Dedifferentiated amniotic fluid mesenchymal stem cell (primary cell): ENCODE data around the gene ZFP36L1.

Experiments used
- DNase-seq: peaks from one replicate; pipeline ENCODE4 v3.0.0-alpha.2; 2016; ENCODE audit errors: extremely low spot score

ZFP36L1 gene

DNA sequence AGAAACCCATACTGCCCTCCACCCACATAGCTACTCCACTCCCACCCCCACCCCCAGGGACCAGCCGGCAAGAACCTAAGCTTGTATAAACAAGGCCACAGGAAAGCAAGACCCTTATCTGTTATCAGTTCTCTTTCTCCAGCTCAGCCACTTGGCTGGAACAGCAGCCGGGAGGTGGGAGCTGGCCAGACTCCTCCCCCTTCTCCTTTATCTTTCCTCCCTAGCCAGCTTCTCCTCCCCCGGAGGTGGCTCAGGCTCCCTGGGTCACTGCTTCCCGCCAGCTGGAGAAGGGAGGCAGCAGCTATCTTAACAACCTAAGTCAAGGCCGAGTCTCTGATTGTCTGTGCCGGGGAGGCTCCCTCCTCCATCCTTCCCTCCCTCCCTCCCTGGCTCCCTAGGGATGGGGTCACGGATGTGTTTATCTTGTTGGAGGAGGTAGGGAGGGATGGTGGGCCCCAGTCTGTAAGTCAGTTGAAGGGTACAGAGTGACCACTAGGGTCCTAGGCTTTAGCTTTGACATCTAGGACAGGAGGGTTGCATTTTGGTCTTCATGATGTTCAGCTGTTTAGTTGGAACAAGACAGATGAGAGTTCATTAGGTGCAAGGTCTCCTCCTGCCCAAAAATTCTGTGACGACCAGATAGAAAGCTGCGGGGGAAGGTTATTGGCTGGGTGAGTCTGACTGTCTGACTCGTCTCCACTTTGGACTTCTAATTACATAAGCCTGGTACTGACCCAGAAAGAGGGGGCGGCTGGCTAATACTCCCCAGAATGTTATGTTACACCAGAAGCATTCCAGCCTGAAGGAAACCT, 29.7 kb downstream of the ZFP36L1 start:
- DNase-seq, result no peak

DNA sequence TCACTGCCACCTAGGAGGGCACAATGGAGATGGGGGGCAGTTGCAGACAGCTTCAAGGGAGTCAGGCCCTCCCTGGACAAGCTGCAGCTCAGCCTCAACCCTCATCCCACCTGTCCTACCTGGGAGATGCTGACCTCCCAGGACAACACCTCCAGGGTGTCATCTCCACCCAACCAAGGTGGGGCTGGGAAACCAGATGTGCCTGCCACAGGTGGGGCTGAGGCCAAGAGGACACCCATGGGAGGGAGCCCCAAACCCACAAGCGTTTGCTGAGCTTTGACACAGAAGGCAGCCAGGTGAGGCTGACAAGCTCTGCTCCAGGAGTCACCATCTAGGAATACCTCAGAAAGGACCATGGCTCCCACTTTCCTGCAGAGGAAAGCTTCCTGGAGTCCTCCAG, 31.5 kb downstream of the ZFP36L1 start:
- DNase-seq, result no peak

DNA sequence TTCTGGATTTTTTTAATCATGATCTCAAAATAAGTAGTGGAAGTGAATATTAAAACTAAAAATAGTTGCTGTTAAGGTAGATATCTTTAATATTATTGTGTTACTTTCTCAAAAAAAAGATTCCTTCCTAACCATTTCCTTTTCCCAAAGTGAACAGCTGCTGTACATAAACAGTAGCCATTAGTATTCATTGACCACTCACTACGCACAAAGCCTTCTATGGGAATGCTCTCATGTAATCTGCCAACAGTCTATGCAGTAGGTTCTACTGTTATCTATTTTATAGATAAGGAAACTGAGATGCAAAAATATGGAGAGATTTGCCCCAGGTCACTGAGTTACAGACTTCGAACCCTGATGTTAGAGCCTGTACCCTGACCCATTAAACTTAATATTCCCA, 32.1 kb downstream of the ZFP36L1 start:
- DNase-seq, result no peak

DNA sequence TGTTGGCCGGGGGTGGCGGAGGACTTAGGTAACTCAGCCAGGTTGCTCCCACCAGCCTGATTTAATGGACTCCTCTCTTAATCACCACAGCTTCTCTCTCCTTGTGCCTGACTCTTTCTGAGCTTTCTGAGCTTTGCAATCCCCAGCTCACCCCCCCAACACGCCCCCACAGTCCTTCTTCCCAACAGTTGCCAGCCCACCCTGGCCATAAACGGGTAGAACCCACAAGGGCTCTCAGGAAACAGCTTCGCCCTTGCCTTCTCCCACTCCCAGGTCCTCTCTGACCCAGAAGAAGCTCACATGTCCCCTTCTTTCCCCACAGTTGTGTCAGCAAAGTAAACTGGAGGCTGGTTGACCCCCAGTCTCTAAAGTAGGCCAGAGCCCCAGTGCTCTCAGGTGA, 32.9 kb downstream of the ZFP36L1 start:
- DNase-seq, result no peak

DNA sequence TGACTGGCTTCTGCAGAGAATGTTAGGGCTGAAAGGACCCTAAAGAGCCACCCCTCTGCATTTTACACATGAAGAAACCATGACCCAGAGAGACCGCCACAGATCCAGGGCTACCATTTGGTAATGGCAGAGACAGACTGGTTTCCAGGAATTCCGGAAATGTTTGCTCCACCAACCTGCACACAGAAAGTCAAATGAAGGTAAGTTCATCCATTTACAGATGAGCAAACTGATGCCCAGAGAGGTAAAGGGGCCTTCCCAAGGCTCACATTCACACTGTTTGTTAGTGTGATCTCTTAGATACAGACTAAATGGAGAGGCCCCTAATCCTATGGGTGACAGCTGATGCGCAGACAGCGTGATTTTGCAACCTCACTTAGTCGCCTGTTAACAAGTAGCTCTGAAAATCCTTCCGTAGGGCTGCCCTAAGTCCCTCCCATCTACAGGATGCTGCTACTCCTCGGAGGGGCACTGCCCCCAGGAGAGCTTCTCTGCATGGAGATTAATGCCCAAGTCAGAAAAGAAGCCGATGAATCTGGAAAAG, 33.8 kb downstream of the ZFP36L1 start:
- DNase-seq, result no peak

DNA sequence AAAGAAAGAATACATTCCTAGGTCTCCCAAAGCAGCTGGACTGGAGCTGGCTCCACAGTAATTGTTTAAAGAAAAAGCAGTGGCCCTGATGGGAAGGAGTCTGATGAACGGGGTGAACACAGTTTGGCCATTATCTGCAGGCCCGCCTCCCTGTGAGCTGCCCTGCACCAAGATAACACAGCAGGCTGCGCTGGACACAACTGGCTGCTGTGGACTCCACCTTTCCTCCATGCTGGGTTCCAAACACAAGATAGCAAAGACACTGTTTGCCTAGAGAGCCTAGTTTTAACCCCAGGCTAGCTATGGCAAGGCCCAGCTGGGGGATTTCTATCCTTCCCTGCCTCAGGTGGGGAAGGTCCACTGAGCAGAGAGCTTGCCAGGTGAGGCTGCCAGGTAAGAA, 34.6 kb downstream of the ZFP36L1 start:
- no peak for DNase-seq

DNA sequence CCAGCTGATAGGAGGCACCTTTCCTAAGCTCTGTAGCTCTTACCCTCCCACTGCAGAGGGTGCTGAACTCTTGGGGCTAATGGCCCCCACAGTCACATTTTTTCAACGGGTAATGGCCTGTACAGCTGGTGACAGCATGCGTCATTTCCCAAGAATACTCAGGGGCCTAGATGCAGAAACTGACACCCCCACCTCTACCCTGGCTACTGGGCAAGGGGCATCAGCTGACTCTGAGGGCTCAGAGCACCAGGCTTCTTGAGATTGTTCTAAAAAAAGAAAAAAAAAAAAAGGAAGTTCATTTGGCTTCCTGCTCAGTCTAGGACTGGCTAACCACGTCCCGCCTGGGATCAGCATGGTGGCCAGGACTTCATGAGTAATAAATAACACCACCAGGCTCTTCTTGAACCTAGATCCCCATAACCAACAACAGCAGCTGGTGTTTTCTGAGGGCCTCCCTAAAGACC, 35.2 kb downstream of the ZFP36L1 start:
- no peak for DNase-seq

DNA sequence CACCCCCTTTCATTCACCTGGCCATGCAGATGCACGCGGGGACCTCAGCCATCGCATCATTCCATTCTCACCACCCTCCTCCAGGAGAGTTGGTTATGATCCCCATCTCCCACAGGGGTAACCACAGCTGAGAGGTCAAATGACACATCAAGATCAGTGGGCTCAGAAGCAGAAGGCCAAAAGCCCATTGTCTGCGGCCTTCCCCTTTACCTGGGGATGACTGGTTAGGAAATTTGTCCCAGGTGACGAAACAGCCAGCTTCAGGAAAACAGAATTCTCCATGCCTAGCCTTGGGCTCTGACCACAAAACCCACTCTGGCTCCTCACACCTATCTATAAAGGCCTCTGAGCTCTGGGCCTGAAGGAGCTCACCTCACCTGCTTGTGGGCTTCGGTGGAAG, 36.1 kb downstream of the ZFP36L1 start:
- no peak for DNase-seq

DNA sequence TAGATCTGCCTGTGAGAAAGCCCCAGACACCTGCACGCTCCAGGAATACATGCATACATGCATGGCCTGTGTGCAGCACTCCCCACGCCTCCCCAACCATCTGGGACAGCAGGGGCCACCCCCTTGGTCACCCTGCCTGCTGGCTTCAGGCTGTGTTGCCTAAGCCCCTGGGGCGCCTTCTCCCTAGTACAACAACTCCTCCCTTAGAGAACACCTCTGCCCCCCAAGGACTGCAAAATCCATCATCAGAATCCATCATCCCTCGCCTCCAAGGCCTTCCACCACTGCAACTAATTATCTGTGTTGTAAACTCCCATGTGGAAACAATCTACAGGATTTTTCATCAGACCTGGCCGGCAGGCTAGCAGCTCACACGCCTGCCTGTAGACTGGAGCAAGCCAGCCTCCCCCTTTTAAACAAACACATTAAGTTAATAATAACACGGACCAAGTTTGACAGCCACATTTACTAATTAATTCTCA, 36.8 kb downstream of the ZFP36L1 start:
- no peak for DNase-seq

DNA sequence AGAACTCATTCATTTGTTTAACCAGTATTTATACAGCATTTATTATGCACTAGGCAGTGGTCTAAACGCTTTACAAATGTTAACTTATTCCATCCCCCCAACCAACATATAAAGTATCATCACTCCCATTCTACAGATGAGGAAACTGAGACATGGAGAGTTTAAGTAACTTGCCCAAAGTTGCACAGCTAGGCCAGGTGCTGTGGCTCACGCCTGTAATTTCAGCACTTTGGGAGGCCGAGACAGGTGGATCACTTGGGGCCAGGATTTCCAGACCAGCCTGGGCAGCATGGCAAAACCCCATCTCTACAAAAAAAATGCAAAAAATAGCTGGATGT, 37.9 kb downstream of the ZFP36L1 start:
- DNase-seq, result no peak

DNA sequence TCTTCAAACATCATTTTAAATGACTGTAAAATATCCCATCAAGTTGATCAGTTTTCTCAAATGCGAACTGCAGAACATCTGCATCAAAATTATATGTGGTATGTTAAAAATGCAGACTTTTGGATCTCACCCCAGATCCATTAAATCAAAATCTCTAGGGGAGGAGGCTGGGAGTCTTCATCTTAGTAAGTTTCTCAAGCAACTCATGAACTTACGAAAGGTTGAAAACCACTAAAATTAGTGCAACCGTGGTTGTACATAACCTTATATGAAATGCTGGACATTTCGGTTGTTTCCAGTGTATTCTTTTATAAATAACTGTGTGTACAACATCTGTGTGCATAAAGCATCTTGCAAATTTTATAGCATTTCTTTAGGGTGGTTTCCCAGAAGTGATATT, 39.2 kb downstream of the ZFP36L1 start:
- DNase-seq, result peak; percentile 20

DNA sequence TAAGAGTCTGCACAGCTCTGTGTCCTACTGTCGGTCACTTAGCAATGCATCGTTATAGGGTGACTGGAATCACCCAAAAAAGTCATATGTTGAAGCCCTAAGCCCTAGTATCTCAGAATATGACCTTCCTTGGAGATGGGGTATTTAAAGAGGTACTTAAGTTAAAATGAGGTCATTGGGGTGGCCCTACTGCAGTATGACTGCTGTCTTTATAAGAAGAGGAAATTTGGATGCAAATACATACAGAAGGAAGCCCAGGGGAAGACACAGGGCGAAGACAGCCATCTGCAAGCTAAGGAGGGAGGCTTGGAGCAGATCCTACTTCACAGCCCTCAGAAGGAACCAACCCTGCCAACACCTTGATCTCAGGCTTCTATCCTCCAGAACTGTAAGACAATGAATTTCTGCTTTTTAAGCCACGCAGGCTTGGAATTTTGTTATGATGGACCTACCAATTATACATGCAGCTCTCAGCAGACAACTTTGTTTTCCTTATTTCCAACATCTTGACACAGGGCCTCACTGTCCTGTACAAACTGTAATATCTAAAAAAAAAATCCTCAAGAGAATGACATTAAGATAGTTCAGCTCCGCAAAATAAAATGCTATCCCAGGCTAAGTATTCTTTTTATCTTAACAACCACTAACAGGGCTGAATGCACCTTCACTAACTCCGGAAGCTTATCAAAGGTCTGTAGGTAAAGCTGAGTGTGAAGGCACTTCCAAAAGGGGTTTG, 40.4 kb downstream of the ZFP36L1 start:
- no peak for DNase-seq

DNA sequence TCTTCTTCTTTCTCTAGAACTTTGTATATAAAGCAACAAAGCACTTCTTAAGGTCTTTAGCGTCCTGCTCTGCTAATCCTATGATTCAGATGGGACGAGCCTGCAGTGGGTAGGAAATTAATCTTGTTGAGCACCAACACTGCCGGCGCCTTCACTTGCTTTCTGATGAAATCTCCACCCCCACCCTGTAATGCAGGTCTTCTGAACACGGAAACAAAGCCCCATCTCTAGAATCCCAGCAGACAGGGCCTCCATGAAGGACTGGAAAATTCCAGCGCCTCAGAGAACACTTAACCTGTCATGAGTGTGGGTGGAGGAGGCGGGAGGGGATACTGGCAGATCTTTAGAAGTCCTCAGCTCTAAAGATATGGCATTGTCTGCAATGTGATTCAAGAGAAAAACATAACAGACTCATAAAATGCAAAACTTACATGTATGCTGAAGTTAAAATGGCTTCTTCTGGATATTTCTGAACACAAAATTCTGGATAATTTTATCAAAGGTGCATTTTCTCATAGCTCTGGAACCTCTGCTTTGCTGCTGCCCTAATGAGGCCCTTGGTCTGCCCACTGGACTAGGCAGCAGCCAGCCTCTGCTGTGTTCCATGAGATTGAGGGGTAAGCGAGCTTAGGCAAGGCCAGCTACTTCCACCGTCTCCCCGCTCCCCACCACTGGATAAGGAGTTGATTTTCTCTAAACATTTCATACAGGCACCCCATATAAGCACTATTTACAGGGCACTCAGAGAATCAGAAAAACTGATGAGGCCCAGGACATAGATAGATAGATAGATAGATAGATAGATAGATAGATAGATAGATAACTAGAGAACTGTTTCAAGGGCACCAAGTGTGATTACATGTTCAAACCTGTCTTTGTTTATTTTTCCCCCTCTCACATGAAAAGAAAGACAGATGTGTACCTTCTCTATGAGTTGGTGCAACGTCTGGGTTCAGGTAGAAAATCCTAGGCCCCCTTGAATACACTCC, 43.1 kb downstream of the ZFP36L1 start:
- no peak for DNase-seq

DNA sequence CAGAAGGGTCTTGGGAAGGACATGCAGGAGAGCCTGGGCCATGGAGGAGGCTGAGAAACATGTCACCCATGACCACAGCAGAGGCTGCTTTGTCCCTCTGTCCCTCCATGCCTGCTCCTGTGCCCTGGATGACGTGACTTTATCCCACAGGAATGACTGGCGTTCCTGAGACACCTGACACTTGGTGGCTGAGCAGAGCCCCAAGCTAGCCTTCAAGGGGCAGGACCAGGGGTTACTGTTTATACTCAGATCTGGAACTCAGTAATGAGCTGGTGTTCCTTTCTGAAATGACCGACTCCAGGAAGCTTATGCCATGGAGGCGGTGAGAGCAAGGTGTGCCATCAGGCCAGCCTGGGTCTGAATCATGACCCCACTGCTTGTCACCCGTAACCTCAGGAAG, 44.2 kb downstream of the ZFP36L1 start:
- DNase-seq, result no peak

DNA sequence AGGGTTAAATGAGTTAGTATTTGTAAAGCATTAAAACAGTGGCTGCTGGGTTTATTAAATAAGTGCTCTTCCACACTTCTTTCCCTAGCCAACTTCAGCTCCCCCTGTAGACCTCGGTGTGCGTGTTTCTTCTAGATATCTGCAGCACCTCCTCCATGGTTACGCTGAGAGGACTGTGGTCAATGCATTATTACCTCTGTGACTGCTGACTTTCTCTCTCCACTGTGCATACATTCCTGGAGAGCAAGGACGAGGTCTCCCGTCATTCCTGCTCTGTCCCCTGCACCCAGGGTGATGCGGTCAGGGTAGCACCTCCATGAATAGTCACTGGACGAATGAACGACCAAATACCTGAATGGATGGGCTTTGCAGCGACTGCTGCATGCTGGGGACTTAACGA, 44.6 kb downstream of the ZFP36L1 start:
- no peak for DNase-seq

DNA sequence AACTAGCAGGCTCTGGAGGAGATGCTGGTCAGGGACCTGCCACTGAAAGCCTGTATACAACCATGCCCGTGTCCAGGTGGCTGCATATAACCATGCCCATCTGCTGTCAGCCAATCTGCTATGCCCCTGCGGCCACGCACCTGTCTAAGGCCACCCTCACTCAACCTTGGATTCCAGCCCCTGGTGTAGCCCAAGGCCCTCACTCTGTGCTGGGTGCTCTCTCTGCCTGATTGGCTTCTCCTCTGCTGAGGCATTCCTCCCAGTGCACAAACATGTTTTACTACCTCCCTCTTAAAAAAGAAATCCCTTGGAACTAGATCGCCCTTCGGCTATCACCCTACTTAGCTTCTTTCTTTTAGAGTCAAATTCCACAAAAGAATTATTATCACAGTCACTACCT, 45.5 kb downstream of the ZFP36L1 start:
- DNase-seq, result no peak

DNA sequence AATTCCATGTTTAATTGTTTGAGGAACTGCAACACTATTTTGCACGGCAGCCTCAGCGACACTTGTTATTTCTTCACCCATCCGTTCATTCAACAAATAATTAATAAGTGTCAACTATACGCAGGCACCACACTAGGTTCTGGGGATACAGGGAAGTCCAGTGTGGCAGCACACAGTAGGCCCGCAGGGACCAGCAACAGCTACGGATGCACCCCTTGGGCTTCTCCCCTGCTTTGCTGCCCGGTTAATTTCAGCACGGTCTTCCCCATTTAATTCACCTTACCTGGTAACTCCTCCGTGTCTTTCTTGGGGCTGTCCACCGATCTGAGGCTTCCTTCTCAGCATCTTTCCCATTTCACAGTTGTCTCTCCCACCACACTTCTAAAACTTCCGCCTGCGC, 48.3 kb downstream of the ZFP36L1 start:
- no peak for DNase-seq

DNA sequence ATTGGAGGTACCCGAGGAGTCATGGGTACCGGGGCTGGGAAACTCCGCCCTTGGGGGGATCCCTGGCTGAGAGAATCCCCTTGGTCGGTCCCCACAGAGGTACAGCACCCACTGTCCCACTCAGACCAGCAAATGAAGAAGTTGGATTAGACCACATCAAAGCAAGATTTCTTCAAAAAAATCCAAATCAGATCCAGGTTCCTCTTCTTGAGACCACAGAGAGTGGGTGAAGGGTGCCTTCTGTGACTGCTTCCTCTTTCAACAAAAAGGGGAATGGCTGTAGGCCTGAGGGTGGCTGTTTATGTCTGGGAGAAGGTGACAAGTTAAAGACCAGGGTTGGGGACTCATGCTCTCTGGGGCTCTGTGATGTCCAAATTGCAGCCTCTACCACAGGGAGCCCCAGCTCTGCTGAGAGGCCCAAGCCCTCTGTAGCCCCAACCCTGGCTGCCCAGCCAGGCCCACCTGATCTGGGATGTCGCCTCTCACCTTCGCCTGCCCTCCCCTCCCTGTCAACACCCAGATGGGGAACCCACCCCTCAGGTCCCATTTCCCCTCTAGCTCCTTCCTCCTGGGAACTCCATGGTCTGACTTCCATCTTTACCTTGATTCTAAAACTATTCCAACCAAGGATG, 50.9 kb downstream of the ZFP36L1 start:
- DNase-seq, result no peak

DNA sequence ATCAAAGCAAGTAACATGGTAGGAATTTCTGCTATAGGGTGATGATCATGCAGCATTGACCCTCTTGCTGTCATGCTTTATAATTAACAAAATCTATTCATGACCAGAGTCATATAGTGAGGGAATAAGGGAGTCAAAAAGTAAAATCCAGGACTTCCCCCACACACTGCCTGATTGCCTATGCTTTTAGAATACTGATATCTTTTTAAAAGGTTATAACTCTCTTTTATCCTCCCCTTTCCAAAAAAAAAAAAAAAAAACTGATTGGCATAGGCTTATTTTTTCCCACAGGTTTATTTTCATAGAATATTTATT, 51.4 kb downstream of the ZFP36L1 start:
- no peak for DNase-seq

DNA sequence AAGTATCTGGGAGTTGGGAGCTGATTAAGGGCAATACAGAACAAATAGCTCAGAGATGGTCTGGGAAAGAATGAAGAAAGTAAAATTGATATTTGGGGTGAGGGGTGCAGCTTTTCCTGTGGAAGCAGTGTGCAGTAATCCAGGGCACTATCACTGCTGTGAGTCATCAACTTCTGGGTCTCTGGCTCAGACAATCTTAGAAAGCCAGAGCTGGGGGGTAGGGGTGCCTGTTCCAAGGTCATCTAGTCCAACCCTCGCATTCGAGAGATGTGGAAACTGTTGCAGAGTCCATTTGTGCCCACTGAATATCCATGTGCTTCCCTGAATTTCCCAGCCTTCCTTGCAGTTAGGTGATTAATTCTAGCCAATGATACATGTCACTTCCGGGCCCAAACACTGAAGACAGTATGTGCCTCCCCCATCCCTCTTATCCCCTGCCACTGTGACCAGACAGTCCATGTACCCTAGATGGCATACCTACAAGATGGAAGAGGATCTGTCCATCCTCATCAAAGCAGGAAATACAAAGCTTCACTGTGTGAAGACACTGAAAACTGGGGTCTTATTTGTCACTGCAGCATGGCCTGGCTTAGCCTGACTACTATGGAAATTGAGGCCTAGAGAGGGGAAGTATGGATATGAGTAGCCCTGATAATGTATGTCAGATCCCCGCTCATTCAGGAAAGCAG, 51.9 kb downstream of the ZFP36L1 start:
- no peak for DNase-seq

DNA sequence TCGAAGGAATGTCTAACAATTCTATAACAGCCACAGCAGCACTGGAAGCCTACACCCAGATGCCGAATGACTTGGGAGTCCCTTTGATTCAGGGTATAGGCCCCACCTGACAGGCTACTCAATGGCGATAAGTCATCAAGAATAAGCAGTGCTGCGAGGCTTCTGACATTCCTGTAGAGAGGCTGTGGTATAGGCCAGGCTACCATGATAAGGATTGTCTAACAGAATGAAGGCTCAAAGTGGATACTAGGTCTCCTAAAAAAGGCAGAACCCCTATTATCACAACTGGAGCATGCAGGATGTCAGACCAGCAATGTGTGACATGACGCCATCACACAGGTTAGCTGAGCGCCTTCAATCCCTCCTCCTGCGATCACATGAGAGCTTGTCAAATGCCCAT, 53.2 kb downstream of the ZFP36L1 start:
- no peak for DNase-seq
